Measurements from ENCODE around the gene PRSS12.
"Not testable (repeated sequence)": the region's sequence is repeated elsewhere in the genome, so short reads cannot be mapped to it uniquely, and the experiment has no call there.

PRSS12 gene

GRCh38 chr4:118322831-118323502 is 29.8 kb downstream of the PRSS12 start:
- DNase-seq (ENCODE audit: low read depth in 2 of 2), result no peak

GRCh38 chr4:118318931-118319330 is 33.9 kb downstream of the PRSS12 start:
- no peak for DNase-seq (ENCODE audit: low read depth in 2 of 2)

- no peak for DNase-seq (ENCODE audit: low read depth in 2 of 2)
These were observed 35.1 kb downstream of the PRSS12 start for GRCh38 chr4:118317691-118318090.

- DNase-seq (ENCODE audit: low read depth in 2 of 2), result no peak
These were observed 38.6 kb downstream of the PRSS12 start for GRCh38 chr4:118314221-118314620.

- DNase-seq (ENCODE audit: low read depth in 2 of 2), result no peak
These were observed 39.7 kb downstream of the PRSS12 start for GRCh38 chr4:118313098-118313497.

GRCh38 chr4:118308306-118309030 is 44.3 kb downstream of the PRSS12 start:
- DNase-seq (ENCODE audit: low read depth in 2 of 2), result no peak

GRCh38 chr4:118307643-118308042 is 45.2 kb downstream of the PRSS12 start:
- DNase-seq (ENCODE audit: low read depth in 2 of 2), result no peak

GRCh38 chr4:118299619-118300018 is 53.2 kb downstream of the PRSS12 start:
- DNase-seq (ENCODE audit: low read depth in 2 of 2), result not testable (repeated sequence)

GRCh38 chr4:118296729-118297128 is 56.1 kb downstream of the PRSS12 start:
- DNase-seq (ENCODE audit: low read depth in 2 of 2), result no peak

- no peak for DNase-seq (ENCODE audit: low read depth in 2 of 2)
These were observed 61.9 kb downstream of the PRSS12 start for GRCh38 chr4:118290951-118291350.

GRCh38 chr4:118289794-118290193 is 63.0 kb downstream of the PRSS12 start:
- peak; percentile 94 to 95 for DNase-seq (ENCODE audit: low read depth in 2 of 2)

- DNase-seq (ENCODE audit: low read depth in 2 of 2), result peak; percentile 65 to 70
These were observed 64.9 kb downstream of the PRSS12 start for GRCh38 chr4:118287711-118288451.

- no peak for DNase-seq (ENCODE audit: low read depth in 2 of 2)
These were observed 66.1 kb downstream of the PRSS12 start for GRCh38 chr4:118286685-118287084.

GRCh38 chr4:118285931-118286330 is 66.9 kb downstream of the PRSS12 start:
- no peak for DNase-seq (ENCODE audit: low read depth in 2 of 2)

GRCh38 chr4:118284169-118284568 is 68.6 kb downstream of the PRSS12 start:
- DNase-seq (ENCODE audit: low read depth in 2 of 2), result no peak

GRCh38 chr4:118282692-118283091 is 70.1 kb downstream of the PRSS12 start:
- DNase-seq (ENCODE audit: low read depth in 2 of 2), result no peak

- DNase-seq (ENCODE audit: low read depth in 2 of 2), result no peak
These were observed 71.0 kb downstream of the PRSS12 start for GRCh38 chr4:118281611-118282442.

- peak; percentile 59 to 61 for DNase-seq (ENCODE audit: low read depth in 2 of 2)
These were observed 72.1 kb downstream of the PRSS12 start for GRCh38 chr4:118280501-118281218.

GRCh38 chr4:118279920-118280432 is 72.8 kb downstream of the PRSS12 start:
- DNase-seq (ENCODE audit: low read depth in 2 of 2), result no peak

- DNase-seq (ENCODE audit: low read depth in 2 of 2), result no peak
These were observed 73.5 kb downstream of the PRSS12 start for GRCh38 chr4:118279328-118279727.
